Left renal pelvis (tissue), 4 donors: ENCODE data around the gene OMP. TPM values are rescaled to one million over a fixed set of nuclear protein-coding genes. Genes with fewer than 3 reads are reported as not detected.
"Not testable (repeated sequence)": the region's sequence is repeated elsewhere in the genome, so short reads cannot be mapped to it uniquely, and the experiment has no call there.

Experiments
- DNase-seq, 4 donors: peaks; one replicate each; pipeline ENCODE4 v3.0.0-alpha.2; 2013; ENCODE audit warnings: low read depth in 4 of 4, low spot score in 3 of 4
- polyA plus RNA-seq, 4 donors: library from polyadenylated mRNA; unstranded; fragments of 120-200 nt; gene quantifications; one replicate each; pipeline ENCODE4 v1.2.1, GENCODE V29; 2013; ENCODE audit not compliant: insufficient read length in 4 of 4

The OMP gene, protein sequence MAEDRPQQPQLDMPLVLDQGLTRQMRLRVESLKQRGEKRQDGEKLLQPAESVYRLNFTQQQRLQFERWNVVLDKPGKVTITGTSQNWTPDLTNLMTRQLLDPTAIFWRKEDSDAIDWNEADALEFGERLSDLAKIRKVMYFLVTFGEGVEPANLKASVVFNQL
- polyA plus RNA-seq, result under 1 TPM in 2 of 4 donors, not detected in 2; 0.50 to 0.53 TPM

DNA sequence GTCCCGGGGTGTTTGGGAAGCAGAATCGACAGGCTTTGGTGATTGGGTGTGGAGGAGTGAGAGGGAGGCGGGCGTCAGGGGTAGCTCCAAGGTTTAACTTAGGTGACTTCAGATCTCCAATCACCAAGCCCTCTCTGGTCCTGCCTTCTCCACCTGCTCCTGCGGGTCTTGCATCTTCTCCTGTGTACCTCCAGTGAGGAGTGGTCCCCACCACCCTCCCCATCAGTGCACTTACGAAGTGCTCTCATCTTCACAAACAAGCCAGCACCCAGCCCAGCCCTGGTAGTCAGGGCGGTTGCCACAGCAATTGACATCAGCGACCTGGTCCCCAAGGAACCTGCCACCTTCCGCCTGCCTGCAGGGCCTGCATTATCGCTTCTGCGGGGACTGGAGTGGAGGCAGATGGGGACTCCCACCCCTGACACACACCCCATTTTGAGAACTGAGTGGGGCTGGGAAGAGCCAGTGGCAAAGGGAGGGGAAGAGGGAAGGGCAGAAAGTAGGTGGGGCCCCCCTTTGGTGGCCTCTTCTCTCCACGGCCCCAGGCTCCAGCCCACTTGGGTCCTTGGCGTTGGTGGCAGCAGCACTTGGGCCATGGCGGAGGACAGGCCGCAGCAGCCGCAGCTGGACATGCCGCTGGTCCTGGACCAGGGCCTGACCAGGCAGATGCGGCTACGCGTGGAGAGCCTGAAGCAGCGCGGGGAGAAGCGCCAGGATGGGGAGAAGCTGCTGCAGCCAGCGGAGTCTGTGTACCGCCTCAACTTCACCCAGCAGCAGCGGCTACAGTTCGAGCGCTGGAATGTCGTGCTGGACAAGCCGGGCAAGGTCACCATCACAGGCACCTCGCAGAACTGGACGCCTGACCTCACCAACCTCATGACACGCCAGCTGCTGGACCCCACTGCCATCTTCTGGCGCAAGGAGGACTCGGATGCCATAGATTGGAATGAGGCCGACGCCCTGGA is at the start of gene OMP:
Gene OMP, plus strand, starts transcription at position 595 of the 965 bp plus-strand sequence. Its CDS starts 0 bp downstream, at position 595.
- no peak for DNase-seq

DNA sequence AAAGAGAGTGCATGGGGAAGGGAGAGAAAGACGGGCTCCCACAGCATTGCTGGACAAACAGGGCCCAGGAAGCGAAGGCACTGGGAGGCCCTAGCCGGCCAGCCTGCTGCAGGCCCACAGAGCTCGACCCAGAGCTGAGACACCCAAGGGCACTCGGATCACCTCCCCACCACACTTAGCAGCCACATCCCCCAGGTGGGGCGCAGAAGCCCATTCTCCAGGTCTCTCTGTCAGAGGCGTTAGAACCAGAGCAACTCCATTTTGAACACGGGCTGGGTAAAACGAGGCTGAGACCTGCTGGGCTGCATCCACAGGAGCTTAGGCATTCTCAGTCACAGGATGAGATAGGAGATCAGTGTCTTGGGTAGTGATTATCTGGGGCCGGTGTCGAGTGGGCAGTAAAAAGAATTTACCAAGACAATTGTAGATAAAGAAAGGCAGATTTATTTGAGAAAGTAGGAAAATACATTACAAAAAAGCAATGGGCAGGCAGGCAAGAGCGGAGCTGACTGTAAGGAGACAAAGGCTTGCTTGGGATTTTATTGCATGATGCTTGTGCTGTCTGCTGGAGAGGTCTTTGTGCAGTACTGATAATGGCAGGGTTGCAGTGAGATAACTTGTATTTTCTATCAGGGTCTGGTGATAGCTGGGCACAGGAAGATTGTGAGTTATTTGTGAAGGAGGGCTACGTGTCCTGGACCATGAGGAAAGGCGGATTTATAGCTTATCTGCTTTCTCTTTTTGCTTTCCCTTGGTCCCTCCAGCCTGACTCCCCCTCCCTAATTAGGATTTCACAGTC is 49.2 kb upstream of the OMP start:
- no peak for DNase-seq

DNA sequence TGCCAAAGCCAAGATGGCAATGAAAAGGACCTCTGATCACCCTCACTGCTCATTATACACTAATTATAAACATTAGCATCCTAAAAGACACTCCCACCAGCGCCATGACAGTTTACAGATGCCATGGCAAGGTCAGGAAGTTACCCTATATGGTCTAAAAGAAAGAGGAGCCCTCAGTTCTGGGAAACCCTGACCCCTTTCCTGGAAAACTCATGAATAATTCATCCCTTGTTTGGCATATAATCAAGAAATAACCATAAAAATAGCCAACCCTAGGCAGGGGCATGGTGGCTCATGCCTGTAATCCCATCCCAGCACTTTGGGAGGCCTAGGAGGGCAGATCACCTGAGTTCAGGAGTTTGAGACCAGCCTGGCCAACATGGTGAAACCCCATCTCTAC is 48.6 kb upstream of the OMP start:
- no peak for DNase-seq

DNA sequence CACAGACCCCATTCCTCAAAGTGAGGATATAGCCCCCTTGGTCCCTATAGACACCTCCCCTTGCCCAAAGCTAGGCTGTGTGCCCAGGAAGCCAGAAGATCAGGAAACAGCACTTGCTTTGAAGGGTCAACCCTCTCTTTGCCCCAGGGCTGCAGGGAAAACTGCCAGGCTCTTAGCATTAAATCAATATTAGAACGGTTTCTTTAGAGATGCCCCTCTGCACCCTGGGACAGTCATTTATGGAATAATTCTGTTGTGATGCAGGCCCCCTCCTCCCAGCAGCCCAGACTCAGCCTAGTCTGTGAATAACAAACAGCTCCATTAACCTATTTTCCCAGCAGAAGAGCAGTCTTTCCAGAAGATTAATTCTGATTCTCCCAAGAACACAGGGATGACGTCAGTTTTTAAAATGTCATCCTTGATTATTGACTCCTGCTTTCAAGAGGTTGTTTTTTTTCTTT is 47.5 kb upstream of the OMP start:
- no peak for DNase-seq

DNA sequence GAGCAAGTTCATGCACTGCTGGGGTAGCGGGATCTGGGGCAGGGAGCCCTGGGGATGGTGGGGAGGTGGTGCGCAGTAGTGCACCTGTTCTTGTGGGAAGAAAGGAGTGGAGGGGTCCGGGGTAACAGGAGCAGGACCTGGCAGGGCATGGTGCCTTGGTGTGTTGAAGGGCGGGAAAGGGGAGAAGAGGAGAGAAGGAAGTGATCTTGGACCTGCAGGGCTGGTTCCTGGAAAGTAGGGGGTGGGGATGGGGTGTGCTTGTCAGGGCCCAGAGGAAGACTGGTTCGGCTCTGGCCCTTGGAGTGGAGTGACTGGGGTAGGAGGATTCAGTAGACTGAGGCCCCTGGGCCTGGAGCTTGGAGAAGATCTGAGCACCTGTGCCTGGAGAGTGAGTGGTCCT is 46.7 kb upstream of the OMP start:
- no peak for DNase-seq

DNA sequence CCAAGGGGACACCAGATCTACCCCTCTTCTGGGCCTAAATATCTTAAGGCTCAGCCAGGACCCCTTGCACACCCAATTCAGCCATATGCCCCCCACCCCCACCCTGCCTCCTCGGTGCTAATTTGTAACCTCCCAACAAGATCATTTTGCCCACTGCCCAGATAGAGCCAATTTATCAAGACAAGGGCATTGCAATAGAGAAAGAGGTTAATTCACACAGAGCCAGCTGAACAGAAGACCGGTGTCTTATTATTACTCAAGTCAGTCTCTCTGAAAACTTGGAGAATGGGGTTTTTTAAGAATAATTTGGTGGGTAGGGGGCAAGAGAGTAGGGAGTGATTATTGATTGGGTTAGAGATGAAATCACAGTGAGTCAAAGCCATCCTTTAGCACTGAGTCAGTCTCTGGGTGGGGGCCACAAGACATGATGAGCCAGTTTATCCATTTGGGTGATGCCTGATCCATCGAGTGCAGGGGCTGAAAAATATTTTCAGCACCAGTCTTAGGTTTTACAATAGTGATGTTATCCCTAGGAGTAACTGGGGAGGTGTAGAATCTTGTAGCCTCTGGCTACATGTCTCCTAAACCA is 45.7 kb upstream of the OMP start:
- DNase-seq, result no peak

DNA sequence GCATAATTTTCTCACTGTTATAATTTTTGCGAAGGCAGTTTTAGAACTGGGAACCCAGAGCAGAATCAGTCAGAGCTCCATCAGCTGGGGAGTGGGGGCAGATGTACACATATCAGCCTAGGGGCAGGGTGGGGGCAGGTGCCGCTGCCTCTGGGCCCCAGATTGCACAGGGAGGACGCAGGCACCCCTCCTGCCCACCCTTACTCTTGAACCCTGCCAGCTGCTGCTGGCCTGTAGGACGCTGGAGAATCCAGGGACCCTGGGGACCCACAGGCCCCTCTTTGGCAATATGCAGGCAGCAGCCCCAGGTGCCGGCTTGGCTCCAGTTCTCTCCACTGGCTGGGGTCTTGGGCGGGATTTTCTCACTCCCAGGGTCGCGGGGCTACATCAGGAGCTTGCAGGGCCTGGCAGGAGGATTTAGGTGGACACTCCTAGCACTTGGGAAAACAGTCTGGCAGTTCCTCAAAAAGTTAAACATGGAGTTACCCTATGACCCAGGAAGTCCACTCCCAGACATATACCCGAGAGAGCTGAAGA is 44.6 kb upstream of the OMP start:
- no peak for DNase-seq

DNA sequence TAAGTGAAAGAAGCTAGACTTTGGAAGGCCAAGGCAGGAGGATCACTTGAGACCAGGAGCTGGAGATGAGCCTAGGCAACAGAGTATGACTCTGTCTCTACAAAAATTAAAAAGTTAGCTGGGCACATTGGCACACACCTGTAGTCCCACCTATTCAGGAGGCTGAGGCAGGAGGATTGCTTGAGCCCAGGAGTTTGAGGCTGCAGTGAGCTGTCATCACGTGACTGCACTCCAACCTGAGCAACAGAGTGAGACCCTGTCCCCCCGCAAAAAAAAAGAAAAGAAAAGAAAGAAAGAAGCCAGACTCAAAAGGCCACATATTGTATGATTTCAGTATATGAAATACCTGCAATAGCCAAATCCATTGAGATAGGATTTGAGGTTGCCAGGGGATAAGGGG is 43.7 kb upstream of the OMP start:
- DNase-seq, result no peak

DNA sequence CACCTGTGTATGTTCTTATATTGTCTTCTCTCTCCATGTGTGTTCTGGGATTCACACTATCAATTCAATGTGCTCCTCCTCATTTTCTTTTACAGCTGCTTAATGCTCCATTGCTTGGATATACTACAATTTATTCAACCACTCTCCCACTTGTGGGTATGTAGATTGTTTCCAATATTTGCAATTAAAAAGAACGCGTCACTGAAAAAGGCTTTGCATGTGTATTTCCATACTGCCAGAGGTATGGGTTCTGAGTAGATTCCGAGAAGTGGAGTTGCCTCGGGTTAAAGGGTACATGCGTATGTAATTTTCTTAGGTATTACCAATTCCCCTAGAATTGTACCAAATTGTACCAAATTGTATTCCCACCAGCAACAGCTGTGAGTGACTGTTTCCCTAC is 42.8 kb upstream of the OMP start:
- no peak for DNase-seq

DNA sequence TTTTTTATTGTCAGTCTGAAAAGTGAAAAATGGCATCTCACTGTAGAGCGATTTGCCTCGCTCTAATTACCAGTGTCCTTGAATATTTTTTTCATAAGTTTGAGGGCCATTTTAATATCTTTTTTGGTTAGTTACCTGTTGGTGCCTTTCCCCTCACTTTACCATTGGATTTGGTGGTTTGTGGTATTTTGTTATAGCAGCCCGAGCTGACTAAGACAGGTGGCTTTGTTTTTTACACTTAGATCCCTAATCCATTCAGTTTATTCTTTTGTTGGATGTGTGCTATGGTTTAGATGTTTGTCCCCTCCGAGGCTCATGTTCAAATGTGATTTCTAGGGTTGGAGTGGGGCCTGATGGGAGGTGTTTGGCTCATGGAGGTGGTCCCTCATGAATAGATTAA is 42.4 kb upstream of the OMP start:
- no peak for DNase-seq

DNA sequence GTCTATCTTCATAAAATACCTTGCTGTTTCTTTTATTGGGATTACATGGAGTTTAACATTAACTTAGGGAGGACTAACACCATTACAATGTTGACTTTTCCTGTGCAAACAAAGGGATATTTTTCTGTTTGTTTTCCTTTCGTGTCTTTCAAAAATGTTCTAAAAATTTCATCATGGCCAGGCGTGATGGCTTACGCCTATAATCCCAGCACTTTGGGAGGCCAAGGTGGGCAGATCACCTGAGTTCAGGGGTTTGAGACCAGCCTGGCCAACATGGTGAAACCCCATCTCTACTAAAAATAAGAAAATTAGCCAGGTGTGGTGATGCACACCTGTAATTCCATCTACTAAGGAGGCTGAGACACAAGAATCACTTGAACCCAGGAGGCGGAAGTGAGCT is 41.4 kb upstream of the OMP start:
- DNase-seq, result not testable (repeated sequence)

DNA sequence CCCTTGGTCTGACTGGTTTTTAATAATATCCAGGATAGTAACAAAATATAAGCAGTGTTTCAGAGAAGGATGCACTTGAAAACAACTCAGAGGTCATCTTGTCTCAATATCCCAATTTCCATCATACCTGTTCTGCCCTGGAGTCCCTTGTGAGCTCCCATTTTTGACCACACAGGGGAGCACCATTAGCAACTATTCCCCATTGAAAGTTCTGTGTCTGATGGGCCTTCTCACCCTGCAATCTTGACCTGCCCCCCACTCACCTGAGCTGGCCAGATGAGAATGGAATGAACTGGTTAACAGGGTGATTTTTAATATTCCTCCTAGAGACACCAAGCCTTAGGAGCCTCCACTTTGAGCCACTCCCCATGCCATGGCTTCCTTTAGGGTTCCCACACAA is 39.7 kb upstream of the OMP start:
- no peak for DNase-seq

DNA sequence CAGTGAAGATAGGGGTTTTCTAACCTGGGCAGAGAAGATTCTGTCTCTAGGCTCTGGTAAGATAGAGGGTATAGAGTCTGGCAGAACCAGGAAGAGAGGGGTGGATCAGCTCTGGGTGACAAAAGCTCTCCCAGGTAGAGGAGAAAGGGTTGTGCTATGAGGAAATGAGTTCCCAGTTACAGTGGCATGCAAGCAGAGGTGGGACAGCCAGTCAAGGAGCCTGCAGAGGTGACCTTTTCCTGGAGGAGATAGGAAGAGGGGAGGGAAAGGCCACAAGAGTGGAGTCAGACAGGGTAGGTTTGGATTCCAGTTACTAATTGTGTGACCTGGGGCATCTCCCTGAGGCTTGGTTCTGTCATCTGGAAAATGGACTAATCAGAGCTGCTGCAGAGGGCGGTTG is 39.2 kb upstream of the OMP start:
- DNase-seq, result no peak

DNA sequence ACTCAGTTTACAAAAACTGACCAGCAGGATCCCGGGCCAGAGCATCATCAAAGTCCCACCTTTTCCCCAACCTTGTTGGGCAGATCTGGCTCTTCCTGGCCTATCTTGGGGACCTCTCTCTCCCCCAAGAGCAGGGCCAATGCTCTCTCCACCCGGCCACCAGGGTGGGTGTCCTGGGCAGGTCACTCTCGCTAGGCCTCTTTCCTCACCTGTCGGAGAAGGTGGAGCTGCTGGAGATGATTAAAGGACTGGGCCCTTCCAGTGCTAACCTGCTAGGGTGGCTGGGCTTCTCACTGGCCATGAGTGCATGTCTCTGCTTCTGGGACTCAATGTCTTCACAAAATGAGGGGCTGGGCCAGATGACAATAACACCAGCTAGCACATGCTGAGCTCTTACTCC is 38.8 kb upstream of the OMP start:
- no peak for DNase-seq

DNA sequence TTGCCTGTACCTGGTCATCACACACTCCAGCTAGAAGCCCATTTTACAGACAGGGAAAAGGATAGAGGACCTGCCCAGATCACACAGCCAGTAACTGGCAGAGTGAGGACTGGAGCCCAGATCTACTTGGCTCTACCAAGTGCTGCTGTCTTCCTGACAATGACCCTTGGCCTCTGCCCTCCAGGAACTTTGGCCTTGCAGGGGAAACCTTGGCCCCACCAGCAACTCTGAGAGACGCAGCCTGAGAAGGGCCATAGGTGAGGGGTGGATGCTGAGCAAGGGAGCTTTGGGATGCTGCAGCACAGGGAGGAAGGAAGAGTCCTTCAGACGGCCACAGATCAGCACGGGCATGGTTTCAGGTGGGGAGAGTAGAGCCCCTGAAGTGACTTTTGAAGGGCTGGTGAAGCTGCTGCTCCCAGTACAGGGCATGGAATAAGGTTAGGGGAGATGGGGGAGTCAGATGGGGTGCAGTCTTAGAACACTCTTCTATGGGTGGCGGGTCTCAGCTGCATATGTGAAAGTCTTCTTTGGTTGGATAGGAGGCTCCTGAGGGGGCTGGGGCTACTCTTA is 37.9 kb upstream of the OMP start:
- DNase-seq, result no peak

DNA sequence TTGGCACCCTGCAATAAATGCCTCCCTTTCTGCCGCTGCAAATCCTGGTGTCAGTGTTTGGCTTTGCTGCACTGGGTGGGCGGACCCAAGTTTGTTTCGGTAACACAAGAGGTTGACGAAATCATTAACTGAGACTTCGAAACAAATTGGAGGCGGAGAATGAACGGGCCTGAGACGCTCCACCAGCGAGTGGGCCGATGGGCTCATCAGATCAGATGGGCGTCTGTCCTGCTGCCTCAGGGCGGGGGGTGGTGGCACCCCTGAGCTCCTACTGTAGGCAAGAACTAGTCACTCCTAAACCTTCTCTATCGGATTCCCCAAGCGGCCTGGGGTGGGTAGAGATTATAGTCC is 36.8 kb upstream of the OMP start:
- DNase-seq, result peak in 1 of 4 donors; percentile 36

DNA sequence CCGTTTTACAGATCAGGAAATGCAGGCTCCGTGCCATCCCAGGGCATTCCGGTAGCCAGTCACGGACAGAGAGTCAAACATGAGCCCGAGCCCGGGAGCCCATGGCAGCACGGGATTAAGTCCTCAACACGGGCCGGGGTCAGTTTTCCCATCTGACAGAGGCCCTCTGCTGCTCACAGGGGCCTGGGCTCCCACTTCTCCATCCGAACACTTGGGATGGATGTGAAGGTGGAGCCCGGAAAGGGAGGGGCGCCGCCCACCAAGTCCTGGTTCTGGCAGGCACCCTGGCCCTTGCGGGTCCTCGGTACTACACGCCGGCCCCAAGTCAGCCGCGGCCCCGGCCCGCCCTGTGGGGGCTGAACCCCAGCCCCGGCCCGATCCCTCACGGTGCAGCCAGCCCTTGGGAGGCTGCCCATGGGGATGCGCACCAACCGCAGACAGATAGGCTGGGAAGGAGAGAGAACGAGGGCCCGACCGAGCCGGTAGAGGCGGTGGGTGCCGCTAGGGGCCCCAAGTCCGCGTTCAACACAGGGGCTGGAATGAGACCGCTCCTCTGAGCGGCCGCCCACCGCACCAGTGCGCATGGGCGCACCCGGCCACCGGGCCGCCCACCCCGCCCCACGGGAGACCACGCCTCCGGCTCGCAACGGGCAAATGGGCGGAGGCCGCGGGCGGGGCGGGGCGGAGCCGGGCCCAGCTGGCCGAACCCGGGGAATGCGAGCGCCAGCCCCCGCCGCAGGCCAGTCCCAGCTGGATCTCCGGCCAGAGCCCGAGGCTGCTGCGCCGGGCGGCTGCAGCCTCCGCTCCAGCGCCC is 36.2 kb upstream of the OMP start, which contains the start of gene CAPN5:
Gene CAPN5, plus strand, starts transcription at position 743 of the 814 bp plus-strand sequence. CDS start 17,916 bp downstream, outside the sequence.
- DNase-seq, result peak; percentile 81 to 92 (median 90)

DNA sequence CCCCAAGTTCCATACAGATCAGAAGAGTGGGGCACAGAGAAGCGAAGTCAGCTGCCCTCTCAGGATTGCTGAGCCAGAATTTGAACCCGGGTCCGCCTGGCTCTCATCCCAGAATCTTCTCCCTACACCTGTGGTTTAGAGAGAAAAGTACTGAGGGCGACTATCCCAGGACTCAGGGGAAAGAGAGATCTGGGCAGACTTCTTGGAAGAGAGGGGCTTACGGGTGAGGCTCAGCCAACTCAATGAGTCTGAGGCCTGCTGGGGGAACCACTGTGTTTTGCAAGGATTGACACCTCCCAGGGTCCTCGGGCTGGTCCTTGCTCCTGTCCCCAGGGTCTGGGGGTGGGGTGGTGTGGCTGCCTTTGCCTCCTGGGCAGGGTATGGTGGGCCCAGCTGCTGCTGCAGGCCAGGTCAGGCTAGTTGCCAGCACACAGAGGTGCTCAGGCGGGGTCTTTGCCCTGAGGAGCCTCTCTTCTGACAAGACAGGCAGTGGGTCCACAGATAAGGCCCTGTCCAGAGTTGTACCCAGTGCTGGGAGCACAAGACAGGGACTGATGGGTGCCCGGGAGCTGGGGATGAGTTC is 34.7 kb upstream of the OMP start:
- DNase-seq, result no peak
